NCI-H2107 treated with DMSO at 0.1 percent for 48 hours (cell line): ENCODE results near the gene SLC49A3.

Source experiments
- DNase-seq: peaks from one replicate; lab custom pipeline; 2025; ENCODE audit not compliant: unreplicated experiment; lab: John Stamatoyannopoulos, UW

The SLC49A3 gene

GRCh38 chr4:634599-634985 is 54.4 kb downstream of the SLC49A3 start:
- DNase-seq: no peak

GRCh38 chr4:633976-634598 is 54.9 kb downstream of the SLC49A3 start:
- no peak for DNase-seq

GRCh38 chr4:633406-633805 is 55.5 kb downstream of the SLC49A3 start:
- no peak for DNase-seq

- DNase-seq: no peak
These were observed 56.0 kb downstream of the SLC49A3 start for GRCh38 chr4:632926-633325.

GRCh38 chr4:632196-632790 is 56.7 kb downstream of the SLC49A3 start:
- DNase-seq: no peak
